ENCODE measurements around the gene CDV3.

CDV3 gene

DNA sequence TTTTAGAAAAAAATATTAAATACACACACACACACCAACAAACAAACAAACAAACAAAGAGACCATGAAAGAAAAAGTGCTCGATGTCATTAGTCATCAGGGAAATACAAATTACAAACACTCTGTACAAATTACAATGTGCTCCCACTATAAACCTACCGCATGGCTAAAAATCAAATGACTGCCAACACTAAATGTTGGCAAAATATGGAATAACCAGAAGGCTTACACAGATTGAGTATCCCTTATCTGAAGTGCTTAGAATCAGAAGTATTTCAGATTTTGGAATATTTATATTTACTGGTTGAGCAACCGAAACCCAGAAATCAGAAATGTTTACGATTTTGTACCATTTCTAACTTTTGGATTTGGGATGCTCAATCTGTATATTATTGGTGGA, 33.4 kb downstream of the CDV3 start:
- FAIRE-seq: no peak

DNA sequence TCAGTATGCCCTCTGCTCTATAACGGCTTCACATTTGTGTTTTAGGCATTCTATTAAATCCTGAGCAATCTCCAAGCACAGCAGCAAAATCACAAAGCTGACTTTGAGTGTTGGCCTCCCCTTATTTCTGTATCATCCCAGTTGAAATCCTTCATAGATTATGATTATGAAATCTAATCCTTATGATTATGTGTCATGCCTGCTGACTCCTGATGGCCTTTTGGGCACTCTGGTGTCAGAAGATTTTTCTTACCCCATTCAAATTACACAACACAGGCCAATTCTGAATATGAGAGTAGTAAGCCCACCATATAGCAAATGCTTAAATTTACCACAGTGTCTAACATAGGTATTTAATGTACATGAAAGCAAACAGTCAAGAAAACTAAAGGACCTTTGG, 34.3 kb downstream of the CDV3 start:
- no peak for FAIRE-seq

DNA sequence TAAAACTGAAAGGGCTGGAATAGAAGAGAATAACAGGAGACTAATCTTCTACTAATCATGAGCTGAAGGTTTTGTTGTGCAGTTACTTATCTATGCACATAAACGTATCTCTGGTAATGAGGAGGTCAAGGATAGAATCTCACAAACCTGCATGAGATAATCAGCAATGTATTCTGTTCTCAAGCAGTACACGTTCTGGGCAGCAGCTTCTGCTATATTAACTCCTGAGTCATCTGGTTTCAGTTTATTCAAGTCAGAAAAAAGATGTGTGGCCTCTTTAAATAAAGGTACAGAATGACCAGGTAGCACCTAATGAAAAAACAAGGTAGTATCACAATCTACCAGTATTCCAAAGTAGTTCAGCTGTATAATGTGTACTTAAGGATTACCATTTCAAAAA, 34.9 kb downstream of the CDV3 start:
- peak; percentile 74 for FAIRE-seq

DNA sequence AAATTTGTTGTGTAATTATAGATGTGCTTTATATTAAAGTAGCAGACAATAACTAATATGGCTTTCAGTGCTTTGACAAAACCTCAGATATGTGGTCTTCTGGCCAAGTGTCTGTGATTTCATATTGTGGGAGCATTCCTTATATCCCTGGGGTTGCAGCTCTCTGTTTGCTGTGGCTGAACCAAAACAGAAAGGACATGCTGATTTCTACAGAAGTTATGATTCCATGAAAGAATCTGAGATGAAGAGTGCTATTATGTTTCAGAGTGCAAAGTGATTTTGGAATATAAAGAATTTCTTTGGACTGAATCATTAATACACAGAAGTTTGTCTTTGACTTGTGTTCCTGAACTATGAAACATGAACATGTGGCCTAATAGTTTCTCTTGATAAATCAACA, 36.5 kb downstream of the CDV3 start:
- no peak for FAIRE-seq

- FAIRE-seq: no peak
Observed at GRCh38 chr3:133611534-133611933, 38.0 kb downstream of the CDV3 start.

DNA sequence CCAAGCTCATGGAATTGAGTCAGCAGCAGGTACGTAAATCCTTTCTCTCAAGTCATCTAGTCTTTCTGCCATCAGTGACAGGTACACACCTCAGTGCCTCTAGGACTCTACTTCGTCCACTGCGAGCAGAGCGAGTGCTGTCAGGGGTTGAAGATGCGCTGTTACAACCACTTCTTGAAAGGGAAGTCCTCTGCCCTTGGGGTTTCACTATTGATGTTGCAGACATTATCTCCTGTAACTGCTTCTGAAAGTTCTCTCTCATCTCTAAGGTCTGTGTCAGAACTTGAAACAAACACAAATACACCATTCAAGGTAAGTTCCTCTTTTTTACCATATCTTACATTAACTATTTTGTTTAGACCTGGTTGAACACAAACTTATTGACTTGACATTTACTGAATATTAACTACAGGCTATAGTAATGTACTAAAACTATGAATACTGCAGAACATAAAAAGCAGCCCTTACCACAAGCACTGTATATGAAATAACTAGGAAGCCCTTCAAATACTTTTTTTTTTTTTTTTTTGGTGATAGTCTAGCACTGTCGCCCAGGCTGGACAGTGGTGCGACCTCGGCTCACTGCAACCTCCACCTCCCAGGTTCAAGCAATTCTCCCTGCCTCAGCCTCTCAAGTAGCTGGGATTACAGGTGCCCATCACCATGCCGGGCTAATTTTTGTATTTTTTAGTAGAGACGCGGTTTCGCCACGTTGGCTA, 46.7 kb downstream of the CDV3 start:
- FAIRE-seq: no peak

DNA sequence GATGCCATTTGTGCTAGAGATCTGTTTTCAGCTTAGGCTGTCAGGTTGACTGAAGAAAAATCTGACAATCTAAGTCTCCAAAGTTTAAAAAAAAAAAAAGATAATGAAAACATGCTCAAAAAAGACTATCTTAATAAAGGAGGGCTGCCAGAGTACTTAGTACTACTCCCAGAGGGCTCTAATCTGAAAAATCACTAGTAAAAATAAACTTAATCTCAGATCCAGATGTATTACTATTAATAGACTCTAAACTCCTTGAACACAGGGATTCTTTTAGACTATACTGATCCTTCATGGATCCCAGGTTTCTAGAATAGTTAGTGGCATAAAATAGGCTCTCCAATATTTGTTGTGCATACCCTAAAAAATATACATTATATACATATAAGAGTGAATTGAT, 54.3 kb downstream of the CDV3 start:
- FAIRE-seq: no peak

GRCh38 chr3:133629146-133629545, 55.7 kb downstream of the CDV3 start:
- FAIRE-seq: no peak

GRCh38 chr3:133633439-133633838, 60.0 kb downstream of the CDV3 start:
- FAIRE-seq: no peak

All from islet of Langerhans (tissue), 1 donor.